Naive thymus-derived CD4-positive, alpha-beta T cell (primary cell): ENCODE measurements around the gene CFAP97. TPM values are rescaled to one million over a fixed set of nuclear protein-coding genes. Genes with fewer than 3 reads are reported as not detected.
A peak's percentile ranks its signal among the peaks of the same experiment; 100 is the strongest.

ENCODE experiments used
- ATAC-seq: fragments of 150-1000 bp; cut with Tn5 transposase; 2 replicates; pipeline ENCODE4 v1.10.0; 2021; ENCODE audit warnings: mild to moderate bottlenecking, moderate library complexity
- CTCF ChIA-PET: fragments of 350-600 bp; sonication (Branson Sonifier 250); formaldehyde crosslinking; loops from one replicate; lab custom pipeline; 2021; ENCODE audit warnings: antibody characterized with exemption; lab: Charles Lee
- POLR2A ChIA-PET: fragments of 350-600 bp; sonication (Branson Sonifier 250); formaldehyde crosslinking; loops from one replicate; lab custom pipeline; 2021; ENCODE audit warnings: antibody characterized with exemption, inconsistent platforms; lab: Charles Lee
- DNase-seq, 9 donors: peaks; one replicate each; pipeline versions ENCODE4 v3.0.0 to v3.0.0-alpha.2; 2020 to 2022; ENCODE audit warnings: mixed read lengths in 1 of 9
- H3K27ac ChIP-seq: one replicate; pipeline ENCODE4 v1.7.0; 2013; ENCODE audit warnings: mild to moderate bottlenecking, low read depth, low read length, moderate library complexity
- H3K27me3 ChIP-seq, 2 donors: one replicate each; pipeline ENCODE4 v1.7.0; 2013; ENCODE audit warnings: low read length in 2 of 2, mild to moderate bottlenecking in 2 of 2, moderate library complexity in 2 of 2; ENCODE audit not compliant: control insufficient read depth in 2 of 2, insufficient read depth in 2 of 2
- H3K36me3 ChIP-seq, 3 experiments: 1 replicate in 2 of 3; 2 replicates in 1 of 3; pipeline ENCODE4 v1.7.0; 2013; ENCODE audit warnings: low read length in 3 of 3, mild to moderate bottlenecking in 3 of 3, moderate library complexity in 1 of 3; ENCODE audit not compliant: insufficient read depth in 3 of 3, control insufficient read depth in 2 of 3
- H3K4me1 ChIP-seq, 2 donors: one replicate each; pipeline ENCODE4 v1.7.0; 2013; ENCODE audit warnings: low read length in 2 of 2, mild to moderate bottlenecking in 2 of 2, moderate library complexity in 1 of 2; ENCODE audit not compliant: control insufficient read depth in 2 of 2, insufficient read depth in 2 of 2
- H3K4me3 ChIP-seq: 2 replicates; pipeline ENCODE4 v1.7.0; 2013; ENCODE audit warnings: mild to moderate bottlenecking, low read length
- H3K9me3 ChIP-seq, 3 experiments: 1 replicate in 2 of 3; 2 replicates in 1 of 3; pipeline ENCODE4 v1.7.0; 2013; ENCODE audit warnings: low read length in 3 of 3; ENCODE audit not compliant: control insufficient read depth in 2 of 3
- H3K27ac Mint-ChIP-seq, 9 donors: one replicate each; pipeline ENCODE4 v1.8.0; 2020 to 2022; ENCODE audit warnings: mixed read lengths in 9 of 9, mild to moderate bottlenecking in 8 of 9, moderate library complexity in 5 of 9, inconsistent platforms in 2 of 9
- H3K27me3 Mint-ChIP-seq, 5 donors: one replicate each; pipeline ENCODE4 v1.8.0; 2021 to 2022; ENCODE audit warnings: mixed read lengths in 5 of 5, mild to moderate bottlenecking in 1 of 5
- H3K36me3 Mint-ChIP-seq, 5 donors: one replicate each; pipeline ENCODE4 v1.8.0; 2020 to 2022; ENCODE audit warnings: mixed read lengths in 5 of 5, mild to moderate bottlenecking in 3 of 5, inconsistent platforms in 1 of 5
- H3K4me1 Mint-ChIP-seq, 7 donors: one replicate each; pipeline ENCODE4 v1.8.0; 2020 to 2022; ENCODE audit warnings: mixed read lengths in 7 of 7, mild to moderate bottlenecking in 3 of 7, inconsistent platforms in 1 of 7
- H3K4me3 Mint-ChIP-seq, 10 donors: one replicate each; pipeline ENCODE4 v1.8.0; 2020 to 2022; ENCODE audit warnings: mild to moderate bottlenecking in 10 of 10, mixed read lengths in 10 of 10, moderate library complexity in 6 of 10, inconsistent platforms in 2 of 10
- H3K9me3 Mint-ChIP-seq, 11 donors: one replicate each; pipeline ENCODE4 v1.8.0; 2020 to 2022; ENCODE audit warnings: mixed read lengths in 11 of 11, mild to moderate bottlenecking in 4 of 11, inconsistent platforms in 1 of 11, moderate library complexity in 1 of 11
- intact Hi-C, 2 donors: fragments of 100-400 bp; cut with micrococcal nuclease; formaldehyde crosslinking; loops; one replicate each; pipeline ENCODE4 v1.15.1; 2023
- polyA plus RNA-seq, 2 donors: library from polyadenylated mRNA; unstranded; fragments of 300-500 nt; fragmentation: Illumina TruSeq; gene quantifications; one replicate each; pipeline ENCODE4 v1.2.3, GENCODE V29; 2021
- total RNA-seq, 6 experiments: library from RNA in 5 of 6; stranded (reverse) in 5 of 6; gene quantifications; 1 replicate in 5 of 6; 2 replicates in 1 of 6; pipeline ENCODE4 v1.2.3 and lab custom pipeline; 2021 to 2026

Gene CFAP97
- total and polyA plus RNA-seq, 7 experiments from 2014 or later = 23.6 to 103 (median 41.3) TPM

DNA sequence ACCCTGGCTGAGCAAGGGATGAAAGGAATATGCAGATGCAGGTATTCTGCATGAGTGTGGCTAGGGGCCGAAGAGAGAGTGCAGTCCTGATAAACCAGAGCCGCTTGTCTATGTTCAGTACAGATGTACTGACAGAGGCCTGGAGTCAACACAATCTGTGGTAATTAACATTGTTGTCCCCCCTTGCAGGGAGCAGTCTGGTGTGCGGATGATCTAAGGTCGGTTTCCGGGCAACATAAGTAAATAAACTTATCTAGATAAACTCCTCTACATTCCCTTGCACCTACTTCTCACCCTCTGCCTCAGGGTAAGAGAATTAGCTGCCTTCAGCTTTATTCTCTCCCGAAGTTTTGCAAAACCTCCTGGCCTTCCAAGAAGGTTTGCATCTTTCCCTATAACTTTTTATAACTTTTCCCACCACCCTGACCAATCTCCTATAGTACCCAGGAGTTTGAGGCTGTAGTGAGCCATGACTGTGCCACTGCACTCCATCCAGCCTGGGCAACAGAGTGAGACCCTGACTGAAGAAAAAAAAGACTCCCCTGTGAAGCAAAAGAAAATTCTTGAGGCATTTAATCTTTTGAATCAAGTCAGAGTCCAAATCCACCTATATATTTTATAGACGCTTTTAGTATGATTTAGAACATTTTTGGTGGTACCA is 32.2 kb upstream of the CFAP97 start:
- POLR2A ChIA-PET = no interaction called here
- Mint-ChIP-seq H3K4me1 (peaks cover 0 to 23% (median 2%) of the 10 kb centered on the region in 7 donors), H3K4me3 (no peak overlapping the region), H3K9me3 (peaks cover 0 to 9% (median 0%) of the 10 kb centered on the region in 11 donors), H3K27me3 (no peaks in the 10 kb centered on the region), H3K36me3 (peaks cover 0 to 21% (median 12%) of the 10 kb centered on the region in 5 donors), H3K27ac (no peak overlapping the region)
- intact Hi-C loops = no loop called here
- CTCF ChIA-PET = no interaction called here
- H3K9me3 ChIP-seq = no peaks in the 10 kb centered on the region
- no peak for DNase-seq
- no peak overlapping the region for H3K27ac ChIP-seq
- ATAC-seq = no peak
- H3K27me3 ChIP-seq = no peaks in the 10 kb centered on the region
- no peaks in the 10 kb centered on the region for H3K4me1 ChIP-seq
- H3K4me3 ChIP-seq = no peak overlapping the region
- no peaks in the 10 kb centered on the region for H3K36me3 ChIP-seq

DNA sequence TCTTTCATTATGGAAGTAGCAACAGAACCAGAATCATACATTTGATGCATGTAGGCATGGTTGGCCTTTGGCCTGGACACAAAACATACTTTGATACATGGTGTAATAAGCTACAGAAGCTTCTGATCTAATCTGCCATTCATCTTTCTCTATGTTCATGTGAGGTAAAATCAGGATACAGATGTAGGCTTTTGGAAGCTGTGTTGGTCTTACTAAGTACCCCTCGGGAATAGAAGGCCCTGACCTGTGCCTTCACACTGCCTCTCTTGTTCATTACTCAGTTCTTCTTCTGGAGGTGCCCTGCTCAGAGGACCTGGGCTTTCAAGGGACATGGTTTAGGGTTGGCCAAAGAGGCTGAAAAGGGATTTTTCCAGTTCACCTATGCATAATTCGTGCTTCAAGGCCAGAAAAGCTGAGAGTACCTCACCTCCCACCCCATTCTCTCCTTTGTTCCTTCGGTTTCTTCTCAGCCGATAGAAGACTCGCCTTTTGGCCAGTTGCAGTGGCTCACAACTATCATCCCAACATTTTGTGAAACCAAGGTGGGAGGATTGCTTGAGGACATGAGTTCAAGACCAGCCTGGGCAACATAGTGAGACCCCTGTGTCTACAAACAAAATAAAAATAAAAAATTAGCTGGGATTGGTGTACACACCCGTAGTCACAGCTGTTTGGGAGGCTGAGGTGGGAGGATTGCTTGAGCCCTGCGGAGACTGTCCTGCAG is 31.5 kb upstream of the CFAP97 start:
- Mint-ChIP-seq H3K36me3 (peaks cover 0 to 21% (median 12%) of the 10 kb centered on the region in 5 donors), H3K27ac (no peak overlapping the region), H3K27me3 (no peaks in the 10 kb centered on the region), H3K9me3 (peaks cover 0 to 9% (median 0%) of the 10 kb centered on the region in 11 donors), H3K4me1 (peaks cover 0 to 23% (median 2%) of the 10 kb centered on the region in 7 donors), H3K4me3 (no peak overlapping the region)
- no peaks in the 10 kb centered on the region for H3K27me3 ChIP-seq
- H3K36me3 ChIP-seq = no peaks in the 10 kb centered on the region
- H3K4me1 ChIP-seq = no peaks in the 10 kb centered on the region
- DNase-seq (no peak), ATAC-seq (no peak)
- intact Hi-C loops = no loop called here
- CTCF ChIA-PET = no interaction called here
- H3K9me3 ChIP-seq = no peaks in the 10 kb centered on the region
- H3K27ac ChIP-seq = no peak overlapping the region
- no peak overlapping the region for H3K4me3 ChIP-seq
- POLR2A ChIA-PET = no interaction called here

DNA sequence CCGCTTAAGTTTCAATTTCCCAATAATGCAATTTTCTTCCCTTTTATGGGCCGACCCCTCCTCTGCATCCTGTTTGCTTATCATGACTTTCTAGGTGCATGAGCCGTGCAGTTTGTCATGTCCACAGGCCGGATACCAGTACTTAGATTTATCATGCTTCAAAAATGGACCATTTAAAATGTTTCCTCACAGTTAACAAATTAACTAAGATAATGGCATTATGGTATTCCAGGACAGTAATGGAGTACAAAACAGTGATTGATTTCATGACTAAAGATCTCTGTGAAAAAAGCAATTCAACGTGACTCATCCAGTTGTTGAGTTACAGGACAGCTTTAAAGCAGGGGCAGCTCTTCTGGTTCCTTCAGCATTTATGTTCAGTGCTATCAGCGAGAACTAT is 28.6 kb upstream of the CFAP97 start:
- H3K4me1 ChIP-seq = no peaks in the 10 kb centered on the region
- H3K36me3 Mint-ChIP-seq = peaks cover 0 to 13% (median 11%) of the 10 kb centered on the region in 5 donors
- no peak overlapping the region for H3K27ac Mint-ChIP-seq
- intact Hi-C loops = no loop called here
- H3K4me3 Mint-ChIP-seq = no peak overlapping the region
- no peaks in the 10 kb centered on the region for H3K9me3 ChIP-seq
- no peaks in the 10 kb centered on the region for H3K36me3 ChIP-seq
- ATAC-seq (no peak), DNase-seq (no peak)
- no peak overlapping the region for H3K27ac ChIP-seq
- H3K4me3 ChIP-seq = no peak overlapping the region
- CTCF ChIA-PET = no interaction called here
- no peaks in the 10 kb centered on the region for H3K27me3 ChIP-seq
- H3K4me1 Mint-ChIP-seq = peaks cover 0 to 17% (median 2%) of the 10 kb centered on the region in 7 donors
- H3K27me3 Mint-ChIP-seq = no peaks in the 10 kb centered on the region
- POLR2A ChIA-PET = interaction anchor here (1.4 kb wide), 1 partner anchor 10 kb away, joined by 3 read pairs; no protein-coding TSS in a partner anchor
- H3K9me3 Mint-ChIP-seq = no peaks in the 10 kb centered on the region

DNA sequence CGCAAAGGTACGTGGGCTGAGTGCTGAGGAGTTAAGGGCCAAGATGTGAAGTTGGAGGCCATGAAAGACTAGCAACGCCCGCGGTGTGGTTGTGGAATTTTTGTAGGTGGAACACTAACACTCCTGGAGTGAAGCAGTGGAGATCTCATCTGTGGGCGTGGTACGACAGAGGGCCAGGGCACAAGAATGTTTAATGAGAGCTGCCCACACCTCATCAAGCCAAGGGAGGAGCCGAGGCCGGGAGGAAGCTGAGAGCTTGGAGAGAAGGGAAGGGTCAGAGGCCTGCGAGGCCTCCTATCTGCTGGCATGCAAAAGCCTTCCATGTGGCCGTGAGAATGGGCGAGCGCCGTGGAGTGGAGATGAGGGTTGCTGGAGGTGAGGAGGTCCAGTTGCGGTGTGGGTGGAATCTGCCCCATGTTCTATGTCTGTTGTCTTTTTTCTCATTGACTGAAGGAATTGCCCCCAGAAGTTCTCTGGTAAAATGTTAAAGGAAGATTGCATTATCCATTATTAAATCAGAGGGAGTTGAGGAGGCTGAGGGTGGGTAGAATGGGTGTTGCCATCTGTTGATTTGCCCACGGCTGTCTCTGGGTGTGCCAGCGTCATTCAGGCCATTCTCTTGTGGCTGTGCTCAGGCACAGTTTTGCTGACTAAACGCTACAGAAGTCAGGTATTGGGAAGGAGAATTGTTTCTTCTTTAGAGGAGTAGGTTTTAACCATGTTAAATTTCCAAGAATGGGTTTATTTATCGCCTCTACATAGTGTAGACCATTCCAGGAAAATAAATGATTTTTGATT is 25.4 kb upstream of the CFAP97 start:
- H3K9me3 Mint-ChIP-seq = no peaks in the 10 kb centered on the region

DNA sequence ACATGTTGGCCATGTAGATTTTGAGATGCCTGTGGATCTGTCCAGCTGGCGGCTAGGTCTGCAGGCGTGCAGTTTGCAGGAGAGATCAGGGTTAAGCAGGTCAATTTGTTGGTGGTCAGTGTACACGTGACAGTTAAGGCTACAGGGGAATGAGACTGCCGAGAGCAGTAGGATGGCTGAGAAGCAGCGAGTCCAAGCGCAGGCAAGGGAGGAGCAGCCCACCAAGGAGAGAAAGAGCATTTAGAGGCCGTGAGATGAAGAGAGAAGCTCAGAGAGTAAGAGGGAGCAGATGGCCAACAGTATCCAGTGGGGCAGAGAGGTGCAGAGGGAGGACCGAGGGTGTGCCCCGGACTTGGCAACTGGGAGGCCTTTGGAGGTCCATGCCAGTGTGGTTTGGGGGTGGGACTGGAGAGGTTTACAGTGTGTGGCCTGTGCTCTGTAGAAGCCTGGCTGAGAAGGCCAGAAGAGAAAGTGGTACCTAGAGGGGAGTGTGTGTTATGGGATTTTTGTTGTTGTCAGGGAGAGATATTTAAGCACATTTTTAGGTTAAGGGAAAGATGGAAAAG is 24.0 kb upstream of the CFAP97 start:
- CTCF ChIA-PET = no interaction called here

More for the DNA sequence above, 25.4 kb upstream of the CFAP97 start:
- ChIA-PET CTCF (no interaction called here), POLR2A (no interaction called here)
- Mint-ChIP-seq H3K27me3 (no peaks in the 10 kb centered on the region), H3K4me1 (peaks cover 0 to 13% (median 6%) of the 10 kb centered on the region in 7 donors), H3K4me3 (no peak overlapping the region), H3K27ac (peak overlapping the region in 1 of 9 donors; percentile 47), H3K36me3 (peaks cover 0 to 12% (median 8%) of the 10 kb centered on the region in 5 donors)
- intact Hi-C loops = no loop called here
- H3K27me3 ChIP-seq = no peaks in the 10 kb centered on the region
- no peak for ATAC-seq
- H3K9me3 ChIP-seq = no peaks in the 10 kb centered on the region
- DNase-seq = no peak
- H3K36me3 ChIP-seq = no peaks in the 10 kb centered on the region
- H3K27ac ChIP-seq = no peak overlapping the region
- no peak overlapping the region for H3K4me3 ChIP-seq
- no peaks in the 10 kb centered on the region for H3K4me1 ChIP-seq

DNA sequence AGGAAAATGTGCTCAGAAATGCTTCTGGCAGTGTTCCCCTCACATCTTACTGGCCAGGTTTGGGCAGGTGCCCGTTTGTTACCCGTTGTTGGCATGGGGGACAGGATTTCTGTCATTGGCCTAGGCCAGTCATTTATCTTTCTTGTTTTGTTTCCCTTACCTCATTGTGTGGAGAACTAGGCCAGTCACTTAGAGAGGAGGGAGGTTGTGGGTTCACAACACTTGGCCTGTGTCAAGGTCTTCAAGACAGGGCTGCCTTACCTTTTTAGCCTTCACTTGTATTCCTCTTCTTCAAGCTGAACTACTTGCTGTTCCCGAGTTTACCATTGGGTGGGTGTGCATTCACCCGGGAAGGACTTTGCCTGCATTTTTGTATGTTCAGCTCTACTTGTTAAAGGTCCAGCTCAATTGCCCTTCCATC is 23.3 kb upstream of the CFAP97 start:
- Histone ChIP-seq H3K36me3 (no peaks in the 10 kb centered on the region), H3K4me1 (no peaks in the 10 kb centered on the region), H3K27me3 (no peaks in the 10 kb centered on the region), H3K4me3 (no peak overlapping the region), H3K27ac (no peak overlapping the region), H3K9me3 (no peaks in the 10 kb centered on the region)
- Mint-ChIP-seq H3K36me3 (peaks cover 0 to 10% (median 5%) of the 10 kb centered on the region in 5 donors), H3K9me3 (peaks cover 0 to 1% (median 0%) of the 10 kb centered on the region in 11 donors), H3K27me3 (no peaks in the 10 kb centered on the region), H3K4me3 (no peak overlapping the region), H3K27ac (no peak overlapping the region), H3K4me1 (peaks cover 0 to 15% (median 5%) of the 10 kb centered on the region in 7 donors)
- ChIA-PET CTCF (no interaction called here), POLR2A (no interaction called here)
- ATAC-seq = no peak
- no peak for DNase-seq
- intact Hi-C loops = no loop called here

More for the DNA sequence above, 24.0 kb upstream of the CFAP97 start:
- Mint-ChIP-seq H3K27me3 (no peaks in the 10 kb centered on the region), H3K27ac (no peak overlapping the region), H3K4me3 (no peak overlapping the region), H3K9me3 (peaks cover 0 to 1% (median 0%) of the 10 kb centered on the region in 11 donors), H3K4me1 (peaks cover 0 to 16% (median 6%) of the 10 kb centered on the region in 7 donors), H3K36me3 (peaks cover 0 to 12% (median 8%) of the 10 kb centered on the region in 5 donors)
- H3K9me3 ChIP-seq = no peaks in the 10 kb centered on the region
- DNase-seq (no peak), ATAC-seq (no peak)
- H3K4me1 ChIP-seq = no peaks in the 10 kb centered on the region
- H3K27me3 ChIP-seq = no peaks in the 10 kb centered on the region
- H3K27ac ChIP-seq = no peak overlapping the region
- no peaks in the 10 kb centered on the region for H3K36me3 ChIP-seq
- H3K4me3 ChIP-seq = no peak overlapping the region
- intact Hi-C loops = no loop called here
- POLR2A ChIA-PET = no interaction called here
